Amygdala (tissue), 56 donors: ENCODE results near the gene GUCY2D.

Source experiments
- DNase-seq, 56 donors: peaks; one replicate each; lab custom pipeline; 2025; lab: John Stamatoyannopoulos, UW

The GUCY2D gene

DNA sequence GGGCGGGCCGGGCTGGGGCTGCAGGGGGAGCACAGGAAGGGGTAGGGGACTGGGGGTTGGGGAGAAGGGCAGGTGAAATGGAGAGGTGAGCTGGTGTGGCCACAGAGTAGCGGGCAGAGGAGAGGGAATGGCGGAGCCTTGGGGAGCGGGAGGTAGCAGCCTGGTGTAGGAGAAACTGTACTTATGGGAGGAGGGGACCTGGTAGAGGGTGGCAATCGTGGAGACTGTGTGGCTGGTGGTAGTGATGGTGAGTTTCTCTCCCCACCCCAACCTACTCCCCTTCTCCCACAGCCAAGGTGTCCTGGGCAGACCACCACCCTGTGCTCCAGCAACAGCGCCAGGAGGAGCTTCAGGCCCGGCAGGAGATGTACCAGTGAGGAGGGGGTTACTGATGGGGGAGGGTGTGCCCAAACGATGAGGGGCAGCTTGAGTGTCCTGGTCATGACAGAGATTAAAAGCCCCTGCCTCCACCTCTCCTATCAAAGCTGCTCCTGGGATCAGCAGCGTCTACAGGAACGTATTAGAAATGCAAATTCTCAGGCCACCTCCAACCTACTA lies 37.3 kb downstream of the GUCY2D start:
- DNase-seq = no peak

DNA sequence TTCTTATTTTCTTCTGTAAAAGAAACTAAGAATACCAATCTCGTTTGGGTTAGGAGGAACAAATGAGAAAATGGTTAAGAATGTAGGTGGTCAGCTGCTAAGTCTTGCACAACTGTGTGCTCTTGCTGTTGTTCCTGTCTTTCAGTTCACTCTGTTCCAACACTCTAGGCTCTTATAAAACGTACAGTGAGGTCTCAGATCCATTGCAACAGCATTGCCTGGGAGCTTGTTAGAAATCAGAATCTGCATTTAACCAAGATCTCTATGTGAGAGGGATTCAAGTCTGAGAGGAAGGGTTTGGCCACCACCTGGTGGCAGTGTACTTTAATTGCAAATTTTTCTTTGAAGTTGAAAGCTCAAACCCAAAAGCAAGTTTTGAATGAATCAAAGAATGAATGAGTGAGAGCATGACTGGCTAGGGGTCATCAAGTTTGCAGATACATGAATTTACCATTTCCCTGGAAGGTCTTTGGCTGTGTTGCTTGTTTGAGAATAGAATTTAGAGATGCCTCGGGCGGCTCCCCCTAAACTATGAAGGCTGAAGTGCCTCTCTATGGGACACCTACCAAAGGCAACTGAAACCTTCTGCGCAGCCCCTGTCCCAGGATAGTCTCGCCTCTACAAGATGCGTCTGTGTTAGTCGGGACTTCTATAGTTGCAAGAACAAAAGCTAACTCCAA lies 39.0 kb downstream of the GUCY2D start:
- peak in 6 of 56 donors; percentile 9 to 35 (median 18) for DNase-seq

DNA sequence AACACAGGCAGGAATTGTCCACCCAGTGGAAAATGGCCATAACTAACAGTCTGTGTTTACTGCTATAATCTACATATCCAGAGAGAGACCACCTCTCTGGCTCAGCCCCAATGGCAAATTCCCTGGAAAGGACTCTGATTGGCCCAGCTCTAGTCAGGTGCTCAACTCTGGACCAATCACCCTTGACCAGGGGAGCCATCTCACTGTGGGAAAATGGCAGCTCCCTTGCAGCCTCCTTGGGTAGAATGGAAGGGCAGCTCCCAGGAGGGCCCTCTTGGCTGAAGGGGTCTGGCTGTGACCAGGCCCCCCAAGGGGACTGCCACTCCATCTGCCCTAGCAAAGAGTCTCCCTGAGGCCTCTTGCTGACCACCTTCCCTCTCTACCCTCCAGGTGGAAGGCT lies 39.6 kb downstream of the GUCY2D start:
- no peak for DNase-seq

DNA sequence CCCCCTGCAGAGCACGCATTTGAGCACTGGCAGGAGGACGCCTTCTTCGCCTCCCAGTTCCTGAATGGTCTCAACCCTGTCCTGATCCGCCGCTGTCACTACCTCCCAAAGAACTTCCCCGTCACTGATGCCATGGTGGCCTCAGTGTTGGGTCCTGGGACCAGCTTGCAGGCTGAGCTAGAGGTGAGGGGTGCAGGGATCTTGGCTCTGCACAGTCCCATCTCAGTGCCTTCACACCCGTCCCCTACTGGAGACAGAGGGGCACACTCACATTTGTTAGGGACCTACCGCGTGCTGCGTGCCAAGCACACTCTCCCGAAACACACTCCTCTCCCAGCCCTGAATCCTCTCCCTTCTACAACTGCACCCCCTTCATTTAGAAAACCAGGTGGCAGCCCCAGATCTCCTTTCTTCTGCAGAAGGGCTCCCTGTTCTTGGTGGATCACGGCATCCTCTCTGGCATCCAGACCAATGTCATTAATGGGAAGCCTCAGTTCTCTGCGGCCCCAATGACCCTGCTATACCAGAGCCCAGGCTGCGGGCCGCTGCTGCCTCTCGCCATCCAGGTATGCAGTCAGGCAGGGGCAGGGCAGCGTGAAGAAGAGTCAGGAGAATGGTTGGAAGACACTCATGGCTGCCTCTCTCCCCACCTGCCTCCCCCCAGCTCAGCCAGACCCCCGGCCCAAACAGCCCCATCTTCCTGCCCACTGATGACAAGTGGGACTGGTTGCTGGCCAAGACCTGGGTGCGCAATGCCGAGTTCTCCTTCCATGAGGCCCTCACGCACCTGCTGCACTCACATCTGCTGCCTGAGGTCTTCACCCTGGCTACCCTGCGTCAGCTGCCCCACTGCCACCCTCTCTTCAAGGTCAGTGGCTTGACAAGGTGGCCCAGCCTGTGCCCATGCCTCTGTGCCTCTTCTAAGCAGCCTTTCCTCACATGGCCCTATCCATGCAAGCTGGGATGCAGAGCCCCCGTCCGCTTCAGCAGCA lies 42.7 kb downstream of the GUCY2D start:
- no peak for DNase-seq

DNA sequence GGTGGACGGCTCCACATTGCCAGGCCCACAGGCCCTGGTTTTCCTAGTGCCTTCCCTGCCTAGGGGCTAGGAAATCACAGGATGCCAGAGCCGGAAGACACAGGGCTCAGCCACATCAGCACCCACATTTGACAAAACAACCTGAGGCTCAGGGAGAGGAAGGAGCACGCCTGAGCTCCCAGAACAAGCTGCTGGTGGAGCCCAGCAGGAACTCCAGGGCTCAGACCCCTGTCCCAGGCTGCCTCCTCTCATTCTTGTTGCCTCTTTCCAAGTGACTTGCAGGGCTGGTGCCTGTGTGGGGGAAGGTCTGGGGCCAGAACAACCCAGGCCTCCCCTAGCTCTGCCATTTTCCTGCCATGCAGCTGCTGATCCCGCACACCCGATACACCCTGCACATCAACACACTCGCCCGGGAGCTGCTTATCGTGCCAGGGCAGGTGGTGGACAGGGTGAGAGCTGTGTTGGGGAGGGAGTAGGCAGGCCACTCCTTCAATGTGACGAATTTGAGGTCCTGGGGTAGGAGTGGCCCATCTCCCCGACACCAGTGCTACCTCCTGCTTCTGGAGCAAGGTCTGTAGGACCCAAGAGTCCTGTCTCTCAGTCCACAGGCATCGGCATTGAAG lies 44.0 kb downstream of the GUCY2D start:
- DNase-seq = no peak

DNA sequence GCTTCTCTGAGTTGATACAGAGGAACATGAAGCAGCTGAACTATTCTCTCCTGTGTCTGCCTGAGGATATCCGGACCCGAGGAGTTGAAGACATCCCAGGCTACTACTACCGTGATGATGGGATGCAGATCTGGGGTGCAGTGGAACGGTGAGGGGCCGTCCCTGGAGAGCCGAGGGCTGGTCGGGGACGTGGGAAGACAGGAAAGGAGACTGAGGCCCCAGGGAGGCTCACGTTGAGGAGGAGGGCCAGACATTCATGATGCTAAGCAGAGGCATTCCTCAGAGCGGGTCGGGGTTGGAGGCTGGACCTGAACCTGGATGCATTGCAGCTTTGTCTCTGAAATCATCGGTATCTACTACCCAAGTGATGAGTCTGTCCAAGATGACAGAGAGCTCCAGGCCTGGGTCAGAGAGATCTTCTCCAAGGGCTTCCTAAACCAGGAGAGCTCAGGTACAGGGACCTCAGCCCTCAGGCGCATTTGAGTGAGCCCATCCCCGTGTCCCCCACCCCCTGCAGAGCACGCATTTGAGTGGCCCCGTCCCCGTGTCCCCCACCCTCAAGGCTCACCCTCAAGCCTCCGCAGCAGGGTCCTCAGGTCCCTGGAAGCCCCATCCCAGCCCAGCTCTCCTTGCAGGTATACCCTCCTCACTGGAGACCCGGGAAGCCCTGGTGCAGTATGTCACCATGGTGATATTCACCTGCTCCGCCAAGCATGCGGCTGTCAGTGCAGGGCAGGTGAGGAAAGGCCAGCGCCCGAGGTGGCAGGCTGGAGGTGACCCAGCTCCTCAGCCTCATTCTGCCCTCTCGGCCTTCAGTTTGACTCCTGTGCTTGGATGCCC lies 44.7 kb downstream of the GUCY2D start:
- DNase-seq = no peak

DNA sequence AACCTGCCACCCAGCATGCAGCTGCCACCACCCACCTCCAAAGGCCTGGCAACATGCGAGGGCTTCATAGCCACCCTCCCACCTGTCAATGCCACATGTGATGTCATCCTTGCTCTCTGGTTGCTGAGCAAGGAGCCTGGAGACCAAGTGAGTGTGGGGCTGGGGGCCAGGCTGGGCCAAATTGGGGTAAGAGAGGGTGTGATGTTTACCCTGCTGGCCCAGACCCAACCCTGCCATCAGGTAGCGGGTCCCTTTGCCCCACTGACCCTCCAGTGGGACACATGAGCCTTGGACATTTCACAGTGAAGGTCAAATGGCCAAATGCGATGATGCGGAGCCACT lies 45.3 kb downstream of the GUCY2D start:
- DNase-seq = no peak

DNA sequence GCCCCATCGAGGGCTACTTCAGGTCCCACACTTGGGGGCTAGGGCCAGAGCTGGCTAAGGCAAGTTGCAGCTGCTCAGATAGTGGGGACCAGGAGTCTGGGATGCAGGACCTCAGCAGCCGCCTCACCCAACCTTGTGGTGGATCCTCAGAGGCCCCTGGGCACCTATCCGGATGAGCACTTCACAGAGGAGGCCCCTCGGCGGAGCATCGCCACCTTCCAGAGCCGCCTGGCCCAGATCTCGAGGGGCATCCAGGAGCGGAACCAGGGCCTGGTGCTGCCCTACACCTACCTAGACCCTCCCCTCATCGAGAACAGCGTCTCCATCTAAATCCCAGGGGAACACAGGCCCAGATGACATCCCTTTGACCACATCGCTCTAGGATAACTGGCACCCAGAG lies 45.8 kb downstream of the GUCY2D start:
- DNase-seq = no peak

DNA sequence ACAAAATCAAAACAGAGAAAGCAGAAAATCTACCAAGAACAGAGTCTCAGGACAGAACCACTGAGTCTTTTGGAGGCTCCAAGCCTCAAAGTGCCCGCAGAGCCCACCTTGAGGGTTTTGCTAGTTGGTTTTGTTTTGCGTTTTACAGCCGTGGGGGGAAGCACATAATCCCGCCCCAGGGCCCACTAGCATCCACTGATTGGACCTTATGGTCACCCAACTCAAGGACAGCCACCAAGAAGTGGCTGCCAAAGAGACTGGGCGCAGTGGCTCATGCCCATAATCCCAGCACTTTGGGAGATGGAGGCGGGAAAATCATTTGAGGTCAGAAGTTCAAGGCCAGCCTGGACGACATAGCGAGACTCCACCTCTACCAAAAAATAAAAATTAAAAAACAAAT lies 46.3 kb downstream of the GUCY2D start:
- DNase-seq = no peak

DNA sequence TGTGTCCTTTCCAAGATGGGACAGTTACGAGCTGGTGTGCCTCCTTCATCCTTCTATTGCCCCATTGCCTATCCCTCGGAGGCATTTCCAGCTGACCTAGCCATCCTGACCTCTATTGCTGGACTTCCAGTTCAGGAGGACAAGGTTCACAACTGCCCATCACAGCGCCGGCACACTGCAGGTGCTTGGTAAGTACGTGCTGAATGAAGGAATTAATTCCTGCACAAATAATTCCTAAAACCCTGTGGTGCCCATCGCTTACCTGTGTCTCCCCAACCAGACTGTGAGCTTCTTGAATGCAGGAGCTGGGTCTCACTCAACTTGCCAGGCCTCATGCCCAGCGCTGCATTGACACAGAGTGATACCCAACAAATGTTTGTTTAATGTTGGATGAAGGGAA lies 49.4 kb downstream of the GUCY2D start:
- DNase-seq = no peak

DNA sequence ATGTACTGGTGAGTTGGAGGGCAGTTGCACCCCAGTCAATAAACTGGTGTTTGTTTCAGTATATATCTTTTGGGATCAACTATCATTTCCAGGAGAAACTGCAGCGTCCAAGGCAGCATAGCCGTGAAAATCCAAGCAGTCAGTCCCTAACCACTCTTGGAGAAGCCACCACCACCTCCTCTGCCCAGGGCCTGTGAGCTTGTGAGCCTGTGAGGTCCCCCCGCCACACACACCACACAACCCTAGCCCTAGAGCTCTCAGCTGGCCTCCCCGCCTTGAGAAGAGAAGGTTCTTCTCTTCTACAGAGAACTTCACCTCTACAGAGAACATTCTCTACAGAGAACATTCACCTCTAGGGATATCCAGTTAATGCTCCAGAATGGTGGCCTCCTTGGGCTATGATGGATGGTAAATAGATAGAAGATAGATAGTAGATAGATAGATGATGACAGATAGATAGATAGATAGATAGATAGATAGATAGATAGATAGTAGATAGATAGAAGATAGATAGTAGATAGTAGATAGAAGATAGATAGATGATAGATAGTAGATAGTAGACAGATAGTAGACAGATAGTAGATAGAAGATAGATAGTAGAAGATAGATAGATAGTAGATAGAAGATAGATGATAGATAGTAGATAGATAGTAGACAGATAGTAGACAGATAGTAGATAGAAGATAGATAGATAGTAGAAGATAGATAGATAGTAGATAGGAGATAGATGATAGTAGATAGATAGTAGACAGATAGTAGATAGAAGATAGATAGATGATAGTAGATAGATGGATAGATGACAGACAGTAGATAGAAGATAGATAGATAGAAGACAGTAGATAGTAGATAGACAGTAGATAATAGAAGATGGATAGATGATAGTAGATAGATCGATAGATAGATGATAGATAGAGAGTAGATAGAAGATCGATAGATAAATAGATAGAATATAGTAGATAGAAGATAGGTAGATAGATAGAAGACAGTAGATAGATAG lies 50.1 kb downstream of the GUCY2D start:
- DNase-seq = no peak

DNA sequence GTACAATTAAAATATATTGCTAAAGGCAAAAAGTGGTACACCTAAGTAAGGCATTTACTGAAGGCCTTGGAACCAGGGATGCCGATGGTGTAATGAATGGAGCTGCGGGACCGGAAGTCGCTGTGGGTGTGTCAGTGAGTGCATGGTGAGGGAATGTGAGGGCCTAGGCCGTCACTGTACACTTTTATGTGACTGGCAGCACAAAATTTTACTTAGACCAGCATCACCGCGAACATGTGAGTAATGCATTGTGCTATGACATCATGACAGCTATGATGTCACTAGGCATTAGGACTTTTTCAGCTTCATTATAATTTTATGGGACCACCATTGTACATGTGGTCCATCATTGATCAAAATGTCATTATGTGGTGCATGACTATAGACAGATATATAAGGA lies 51.2 kb downstream of the GUCY2D start:
- DNase-seq = no peak

DNA sequence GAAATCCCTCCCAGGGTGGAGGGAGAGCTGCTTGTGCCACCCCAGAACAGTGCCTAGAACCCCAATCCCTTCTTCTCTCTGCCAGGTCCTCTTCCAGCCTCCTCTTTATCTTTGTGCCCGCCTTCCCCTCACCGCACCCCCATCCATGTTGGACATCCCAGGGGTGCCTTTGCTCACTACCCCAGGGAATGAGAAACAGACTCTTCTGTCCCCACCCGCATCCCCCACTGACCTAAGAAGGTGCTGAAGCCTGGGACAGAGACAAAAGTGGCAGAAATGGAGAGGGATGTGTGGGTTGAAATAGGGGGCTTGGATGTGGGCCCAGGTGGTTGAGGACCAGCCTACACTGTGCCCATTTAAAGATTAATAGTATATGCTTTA lies 53.4 kb downstream of the GUCY2D start:
- no peak for DNase-seq

DNA sequence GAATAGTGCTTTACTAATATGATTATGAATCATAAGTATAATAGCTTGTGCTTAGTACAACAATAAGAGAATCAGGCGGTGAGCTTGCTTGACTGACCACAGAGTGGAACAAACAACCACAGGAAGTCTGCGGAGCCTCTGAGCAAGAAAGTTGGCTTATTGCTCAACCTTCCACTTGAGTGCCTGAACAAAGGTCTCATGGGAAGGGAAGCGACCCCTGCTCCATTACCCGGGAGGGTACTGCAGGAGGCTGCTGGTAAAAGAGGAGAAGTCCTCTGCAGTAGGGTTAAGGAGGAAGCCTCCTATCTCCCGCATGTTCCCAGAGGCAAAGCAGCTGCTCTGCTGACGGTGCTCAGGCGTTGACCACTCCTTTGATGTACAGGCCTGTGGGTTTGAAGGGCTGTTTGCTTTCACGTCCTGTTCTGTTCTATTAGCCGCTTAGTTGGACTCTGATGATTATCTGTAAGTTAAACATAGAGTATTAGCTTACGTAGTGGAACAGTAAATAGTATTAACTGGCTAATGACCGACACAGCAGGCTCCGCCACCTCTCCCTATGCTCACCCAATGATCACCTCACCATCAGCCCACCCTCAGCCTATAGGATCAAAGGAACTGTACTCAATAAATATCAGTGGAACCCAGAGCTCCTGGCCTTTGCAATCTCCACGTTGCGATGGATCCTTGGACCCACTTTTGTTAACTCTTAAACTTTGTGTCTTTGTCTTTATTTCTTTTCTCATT lies 54.0 kb downstream of the GUCY2D start:
- peak in 18 of 56 donors; percentile 10 to 59 (median 30) for DNase-seq

DNA sequence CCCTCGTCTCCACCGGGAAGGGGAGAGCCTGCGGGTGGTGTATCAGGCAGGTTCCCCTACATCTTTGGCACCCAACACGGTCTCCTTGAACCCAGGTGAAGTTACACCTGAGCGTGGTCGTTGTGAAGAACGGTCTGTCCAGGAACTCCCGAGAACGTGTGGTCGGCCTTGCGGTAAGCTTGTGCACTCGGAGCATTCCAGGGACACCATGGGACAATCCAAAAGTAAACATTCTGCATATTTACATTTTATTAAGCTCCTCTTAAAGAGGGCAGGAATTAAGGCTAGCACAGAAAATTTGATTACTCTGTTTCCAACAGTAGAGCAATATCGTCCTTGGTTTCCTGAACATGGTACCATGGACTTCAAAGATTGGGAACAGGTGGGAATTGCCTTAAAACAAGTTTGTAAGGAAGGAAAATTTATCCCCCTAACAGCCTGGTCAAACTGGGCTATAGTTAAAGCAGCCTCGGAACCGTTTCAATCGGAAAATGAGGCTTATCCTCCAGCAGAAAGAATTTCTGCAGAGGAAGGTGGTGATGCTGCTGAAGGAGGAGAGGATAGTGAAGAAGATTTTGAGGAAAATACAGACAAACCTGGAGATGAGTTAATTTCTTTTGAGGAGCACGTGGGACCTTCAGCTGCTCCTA lies 54.7 kb downstream of the GUCY2D start:
- no peak for DNase-seq

DNA sequence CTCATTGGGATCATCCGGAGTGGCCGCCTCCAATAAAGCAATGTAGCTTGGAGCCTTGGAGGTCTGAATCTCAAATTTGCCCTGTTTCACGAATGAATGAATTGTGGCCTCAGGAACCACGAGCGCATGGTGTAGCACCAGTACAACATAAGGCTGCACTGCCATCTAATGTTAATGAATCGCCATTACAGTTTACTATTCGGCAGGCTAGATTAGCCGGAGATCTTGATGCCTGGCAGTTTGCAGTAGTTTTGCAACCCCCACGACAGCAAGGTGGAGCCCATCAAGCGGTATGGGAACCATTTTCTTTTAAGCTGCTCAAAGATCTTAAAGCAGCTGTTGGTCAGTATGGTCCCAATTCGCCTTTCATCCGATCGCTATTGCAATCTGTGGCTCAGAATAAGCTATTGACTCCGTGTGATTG lies 55.3 kb downstream of the GUCY2D start:
- DNase-seq = peak in 19 of 56 donors; percentile 5 to 74 (median 35)

DNA sequence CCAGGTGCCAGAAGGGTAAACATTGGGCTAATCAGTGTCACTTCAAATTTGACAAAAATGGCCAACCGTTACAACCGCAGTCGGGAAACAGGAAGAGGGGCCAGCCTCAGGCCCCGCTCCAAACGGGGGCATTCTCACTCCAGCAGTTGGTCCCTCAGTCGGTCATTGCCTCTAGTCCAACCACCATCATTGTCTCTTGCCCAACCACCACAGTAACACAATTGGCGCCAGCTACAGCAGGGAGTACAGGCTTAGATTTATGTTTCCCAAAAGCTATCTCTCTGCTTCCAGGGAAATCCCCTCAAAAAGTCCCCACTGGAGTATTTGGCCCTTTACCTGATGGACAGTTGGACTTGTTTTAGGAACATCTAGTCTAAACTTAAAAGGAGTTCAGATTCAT lies 56.7 kb downstream of the GUCY2D start:
- no peak for DNase-seq

DNA sequence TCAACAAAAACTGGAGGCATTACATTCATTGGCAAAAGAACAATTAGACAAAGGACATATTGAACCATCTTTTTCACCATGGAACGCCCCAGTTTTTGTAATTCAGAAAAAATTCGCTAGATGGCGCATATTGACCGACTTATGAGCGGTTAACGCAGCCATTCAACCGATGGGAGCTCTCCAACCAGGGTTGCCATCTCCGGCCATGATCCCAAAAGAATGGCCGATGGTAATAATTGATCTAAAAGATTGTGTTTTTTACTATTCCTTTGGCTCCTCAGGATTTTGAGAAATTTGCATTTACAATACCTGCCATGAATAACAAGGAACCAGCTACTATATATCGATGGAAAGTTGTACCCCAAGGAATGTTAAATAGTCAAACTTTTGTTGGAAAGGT lies 57.9 kb downstream of the GUCY2D start:
- DNase-seq = peak in 27 of 56 donors; percentile 6 to 79 (median 29)
